Measurements from ENCODE around the gene MEIOSIN.

MEIOSIN gene

GRCh38 chr19:45767410-45767880 lies 34.2 kb downstream of the MEIOSIN start (continued):
- no peak for TF ChIP-seq ZNF202 (tag by site-specific recombination; IDR thresholded peaks at IDR 0.05; ENCODE audit: borderline replicate concordance)
- TF ChIP-seq GFI1B (tag by site-specific recombination; IDR thresholded peaks at IDR 0.05): no peak
- peak; percentile 78 for TF ChIP-seq PRDM10 (tag by site-specific recombination; IDR thresholded peaks at IDR 0.05)
- peak; percentile 91 for TF ChIP-seq ZFHX2 (tag by site-specific recombination; conservative IDR thresholded peaks at IDR 0.05)
- TF ChIP-seq MZF1 (tag by site-specific recombination; IDR thresholded peaks at IDR 0.05; ENCODE audit: borderline replicate concordance): peak; percentile 19; the same call in 1 of the 2 replicates
- no peak for TF ChIP-seq ZNF670 (tag by site-specific recombination; IDR thresholded peaks at IDR 0.05; ENCODE audit: low read depth)
- TF ChIP-seq ZNF266 (tag by site-specific recombination; IDR thresholded peaks at IDR 0.05; ENCODE audit: low read depth): no peak
- no peak for TF ChIP-seq ZNF221 (tag by site-specific recombination; IDR thresholded peaks at IDR 0.05; ENCODE audit: borderline replicate concordance)
- no peak; the same call in 1 of the 2 replicates for TF ChIP-seq ZFP69B (tag by site-specific recombination; IDR thresholded peaks at IDR 0.05)
- no peak for TF ChIP-seq GLI4 (tag by site-specific recombination; IDR thresholded peaks at IDR 0.05)
- TF ChIP-seq ZNF654 (tag by site-specific recombination; IDR thresholded peaks at IDR 0.05; ENCODE audit: low read depth): no peak
- TF ChIP-seq CTCF (tag by site-specific recombination; IDR thresholded peaks at IDR 0.05): no peak; the same call in 1 of the 2 replicates
- TF ChIP-seq PRDM1 (tag by site-specific recombination; IDR thresholded peaks at IDR 0.05): peak; percentile 61
- no peak for TF ChIP-seq ZBTB7A (tag by site-specific recombination; IDR thresholded peaks at IDR 0.05; ENCODE audit: low read depth)
- TF ChIP-seq AEBP2 (tag by site-specific recombination; IDR thresholded peaks at IDR 0.05; ENCODE audit: borderline replicate concordance): no peak
- peak; percentile 33; the same call in 1 of the 2 replicates for TF ChIP-seq GLIS1 (tag by site-specific recombination; IDR thresholded peaks at IDR 0.05)
- no peak for TF ChIP-seq ZNF16 (tag by site-specific recombination; IDR thresholded peaks at IDR 0.05; ENCODE audit: low read depth)
- TF ChIP-seq KLF17 (tag by site-specific recombination; IDR thresholded peaks at IDR 0.05): peak; percentile 70
- no peak for TF ChIP-seq ZNF514 (tag by site-specific recombination; IDR thresholded peaks at IDR 0.05)
- 0 out of 2 replicates have a peak, but pooled peaks have one; percentile 40 for TF ChIP-seq ZNF629 (tag by site-specific recombination; IDR thresholded peaks at IDR 0.05)
- no peak for TF ChIP-seq ZNF521 (tag by site-specific recombination; IDR thresholded peaks at IDR 0.05)
- TF ChIP-seq HOXA7 (CRISPR knock-in tag; IDR thresholded peaks at IDR 0.05; ENCODE audit: borderline replicate concordance): no peak
- peak; percentile 17; the same call in 1 of the 2 replicates for TF ChIP-seq KLF16 (tag by site-specific recombination; IDR thresholded peaks at IDR 0.05)
- no peak; the same call in 1 of the 2 replicates for TF ChIP-seq ZNF596 (tag by site-specific recombination; IDR thresholded peaks at IDR 0.05)
- no peak for TF ChIP-seq ZBTB44 (tag by site-specific recombination; IDR thresholded peaks at IDR 0.05)
- peak; percentile 33; the same call in 1 of the 2 replicates for TF ChIP-seq ZNF501 (tag by site-specific recombination; IDR thresholded peaks at IDR 0.05)
